ENCODE data around the gene RIPOR1. TPM values are rescaled to one million over a fixed set of nuclear protein-coding genes. Genes with fewer than 3 reads are reported as not detected.
A peak's percentile ranks its signal among the peaks of the same experiment; 100 is the strongest.

RIPOR1 gene
- total RNA-seq, 1 donor from 2014 or later = 97.6 TPM

GRCh38 chr16:67565470-67566100 is 37.0 kb downstream of the RIPOR1 start:
- no peak for DNase-seq (ENCODE audit: low spot score)
- Mint-ChIP-seq H3K4me1 (ENCODE audit: low read depth) (peaks cover 27% of the 10 kb centered on the region), H3K4me3 (ENCODE audit: unreplicated experiment) (no peak overlapping the region), H3K9me3 (ENCODE audit: low read depth) (no peaks in the 10 kb centered on the region), H3K27me3 (ENCODE audit: low read depth) (no peaks in the 10 kb centered on the region), H3K36me3 (ENCODE audit: low read depth) (no peaks in the 10 kb centered on the region), H3K27ac (ENCODE audit: unreplicated experiment) (no peak overlapping the region)
- TF ChIP-seq CTCF (IDR thresholded peaks at IDR 0.05) = no peak

GRCh38 chr16:67571464-67571863 is 42.8 kb downstream of the RIPOR1 start:
- H3K9me3 Mint-ChIP-seq (ENCODE audit: low read depth) = no peaks in the 10 kb centered on the region
- no peak for DNase-seq (ENCODE audit: low spot score)
- peak overlapping the region; percentile 49 for H3K27ac Mint-ChIP-seq (ENCODE audit: unreplicated experiment)
- TF ChIP-seq CTCF (IDR thresholded peaks at IDR 0.05) = no peak
- peaks cover 22% of the 10 kb centered on the region for H3K4me1 Mint-ChIP-seq (ENCODE audit: low read depth)
- H3K4me3 Mint-ChIP-seq (ENCODE audit: unreplicated experiment) = no peak overlapping the region
- no peaks in the 10 kb centered on the region for H3K27me3 Mint-ChIP-seq (ENCODE audit: low read depth)
- H3K36me3 Mint-ChIP-seq (ENCODE audit: low read depth) = no peaks in the 10 kb centered on the region

- TF ChIP-seq CTCF (IDR thresholded peaks at IDR 0.05) = no peak
- Mint-ChIP-seq H3K27ac (ENCODE audit: unreplicated experiment) (peak overlapping the region; percentile 49), H3K27me3 (ENCODE audit: low read depth) (no peaks in the 10 kb centered on the region), H3K4me3 (ENCODE audit: unreplicated experiment) (no peak overlapping the region), H3K4me1 (ENCODE audit: low read depth) (peaks cover 21% of the 10 kb centered on the region), H3K9me3 (ENCODE audit: low read depth) (no peaks in the 10 kb centered on the region), H3K36me3 (ENCODE audit: low read depth) (no peaks in the 10 kb centered on the region)
- no peak for DNase-seq (ENCODE audit: low spot score)
These were observed 43.4 kb downstream of the RIPOR1 start for GRCh38 chr16:67571981-67572431.

GRCh38 chr16:67579686-67580085 is 51.1 kb downstream of the RIPOR1 start:
- TF ChIP-seq CTCF (IDR thresholded peaks at IDR 0.05) = no peak
- peaks cover 2% of the 10 kb centered on the region for H3K36me3 Mint-ChIP-seq (ENCODE audit: low read depth)
- H3K27ac Mint-ChIP-seq (ENCODE audit: unreplicated experiment) = no peak overlapping the region
- H3K9me3 Mint-ChIP-seq (ENCODE audit: low read depth) = no peaks in the 10 kb centered on the region
- no peak overlapping the region for H3K4me3 Mint-ChIP-seq (ENCODE audit: unreplicated experiment)
- H3K4me1 Mint-ChIP-seq (ENCODE audit: low read depth) = peaks cover 6% of the 10 kb centered on the region
- no peaks in the 10 kb centered on the region for H3K27me3 Mint-ChIP-seq (ENCODE audit: low read depth)
- no peak for DNase-seq (ENCODE audit: low spot score)

- no peaks in the 10 kb centered on the region for H3K27me3 Mint-ChIP-seq (ENCODE audit: low read depth)
- TF ChIP-seq CTCF (IDR thresholded peaks at IDR 0.05) = no peak
- no peak overlapping the region for H3K4me3 Mint-ChIP-seq (ENCODE audit: unreplicated experiment)
- H3K36me3 Mint-ChIP-seq (ENCODE audit: low read depth) = peaks cover 2% of the 10 kb centered on the region
- no peak overlapping the region for H3K27ac Mint-ChIP-seq (ENCODE audit: unreplicated experiment)
- DNase-seq (ENCODE audit: low spot score) = no peak
- peaks cover 6% of the 10 kb centered on the region for H3K4me1 Mint-ChIP-seq (ENCODE audit: low read depth)
- no peaks in the 10 kb centered on the region for H3K9me3 Mint-ChIP-seq (ENCODE audit: low read depth)
These were observed 51.6 kb downstream of the RIPOR1 start for GRCh38 chr16:67580202-67580601.

Measured in chondrocyte (in vitro differentiated cells).